Stimulated activated memory B cell treated with anti-CD40 and anti-IgM and Interleukin-4, amounts not matched to agents 10 μg/mL and 1 μg/mL and 100 μg/mL, for 72 hours (primary cell): ENCODE results near the gene ZDHHC5.
A peak's percentile ranks its signal among the peaks of the same experiment; 100 is the strongest.

Experiments used
- ATAC-seq: fragments of 150-1000 bp; cut with Tn5 transposase; 2 replicates; pipeline ENCODE4 v1.10.0; 2021
- H3K27ac Mint-ChIP-seq: one replicate; pipeline ENCODE4 v1.8.0; 2022; ENCODE audit warnings: mild to moderate bottlenecking, mixed read lengths
- H3K27me3 Mint-ChIP-seq: one replicate; pipeline ENCODE4 v1.8.0; 2022; ENCODE audit warnings: mixed read lengths
- H3K36me3 Mint-ChIP-seq: one replicate; pipeline ENCODE4 v1.8.0; 2022; ENCODE audit warnings: mixed read lengths
- H3K4me1 Mint-ChIP-seq: one replicate; pipeline ENCODE4 v1.8.0; 2022; ENCODE audit warnings: mixed read lengths
- H3K4me3 Mint-ChIP-seq: one replicate; pipeline ENCODE4 v1.8.0; 2022; ENCODE audit warnings: mild to moderate bottlenecking, moderate library complexity, mixed read lengths
- H3K9me3 Mint-ChIP-seq: one replicate; pipeline ENCODE4 v1.8.0; 2022; ENCODE audit warnings: mixed read lengths

ZDHHC5 gene

GRCh38 chr11:57638811-57639320, 29.0 kb upstream of the ZDHHC5 start:
- H3K36me3 Mint-ChIP-seq = no peaks in the 10 kb centered on the region
- peak; percentile 28 for ATAC-seq
- no peaks in the 10 kb centered on the region for H3K9me3 Mint-ChIP-seq
- peaks cover 34% of the 10 kb centered on the region for H3K4me1 Mint-ChIP-seq
- peak overlapping the region; percentile 73 for H3K27ac Mint-ChIP-seq
- H3K4me3 Mint-ChIP-seq = peak overlapping the region; percentile 88
- H3K27me3 Mint-ChIP-seq = peaks cover 65% of the 10 kb centered on the region

GRCh38 chr11:57639321-57640067, 28.4 kb upstream of the ZDHHC5 start:
- Mint-ChIP-seq H3K27me3 (peaks cover 63% of the 10 kb centered on the region), H3K9me3 (no peaks in the 10 kb centered on the region), H3K36me3 (no peaks in the 10 kb centered on the region), H3K4me3 (peak overlapping the region; percentile 88), H3K4me1 (peaks cover 34% of the 10 kb centered on the region), H3K27ac (peak overlapping the region; percentile 73)
- ATAC-seq = no peak

- H3K4me1 Mint-ChIP-seq = peaks cover 34% of the 10 kb centered on the region
- no peaks in the 10 kb centered on the region for H3K36me3 Mint-ChIP-seq
- peaks cover 63% of the 10 kb centered on the region for H3K27me3 Mint-ChIP-seq
- no peak for ATAC-seq
- no peak overlapping the region for H3K27ac Mint-ChIP-seq
- H3K4me3 Mint-ChIP-seq = no peak overlapping the region
- H3K9me3 Mint-ChIP-seq = no peaks in the 10 kb centered on the region
Measured at GRCh38 chr11:57640068-57640800, 27.7 kb upstream of the ZDHHC5 start.

GRCh38 chr11:57641011-57641807, 26.7 kb upstream of the ZDHHC5 start:
- no peak overlapping the region for H3K4me3 Mint-ChIP-seq
- peaks cover 42% of the 10 kb centered on the region for H3K4me1 Mint-ChIP-seq
- H3K9me3 Mint-ChIP-seq = no peaks in the 10 kb centered on the region
- H3K27ac Mint-ChIP-seq = no peak overlapping the region
- ATAC-seq = no peak
- no peaks in the 10 kb centered on the region for H3K36me3 Mint-ChIP-seq
- H3K27me3 Mint-ChIP-seq = peaks cover 72% of the 10 kb centered on the region

- Mint-ChIP-seq H3K9me3 (no peaks in the 10 kb centered on the region), H3K4me1 (peaks cover 51% of the 10 kb centered on the region), H3K27ac (no peak overlapping the region), H3K27me3 (peaks cover 72% of the 10 kb centered on the region), H3K4me3 (no peak overlapping the region), H3K36me3 (no peaks in the 10 kb centered on the region)
- ATAC-seq = no peak
Measured at GRCh38 chr11:57643802-57644201, 24.1 kb upstream of the ZDHHC5 start.

- no peaks in the 10 kb centered on the region for H3K36me3 Mint-ChIP-seq
- no peak overlapping the region for H3K27ac Mint-ChIP-seq
- H3K27me3 Mint-ChIP-seq = peaks cover 72% of the 10 kb centered on the region
- peaks cover 56% of the 10 kb centered on the region for H3K4me1 Mint-ChIP-seq
- no peak overlapping the region for H3K4me3 Mint-ChIP-seq
- no peaks in the 10 kb centered on the region for H3K9me3 Mint-ChIP-seq
- ATAC-seq = peak; percentile 79
Measured at GRCh38 chr11:57644748-57645688, 22.9 kb upstream of the ZDHHC5 start.

- Mint-ChIP-seq H3K9me3 (no peaks in the 10 kb centered on the region), H3K36me3 (no peaks in the 10 kb centered on the region), H3K27me3 (peaks cover 79% of the 10 kb centered on the region), H3K27ac (peak overlapping the region; percentile 57), H3K4me1 (peaks cover 57% of the 10 kb centered on the region), H3K4me3 (no peak overlapping the region)
- peak; percentile 31 for ATAC-seq
Measured at GRCh38 chr11:57645689-57646085, 22.2 kb upstream of the ZDHHC5 start.

GRCh38 chr11:57646194-57646798, 21.6 kb upstream of the ZDHHC5 start:
- no peaks in the 10 kb centered on the region for H3K9me3 Mint-ChIP-seq
- ATAC-seq = peak; percentile 61

GRCh38 chr11:57646799-57647303, 21.1 kb upstream of the ZDHHC5 start:
- peak overlapping the region; percentile 57 for H3K27ac Mint-ChIP-seq
- ATAC-seq = no peak

More at GRCh38 chr11:57646194-57646798, 21.6 kb upstream of the ZDHHC5 start:
- Mint-ChIP-seq H3K4me3 (peak overlapping the region; percentile 33), H3K4me1 (peaks cover 51% of the 10 kb centered on the region), H3K27ac (peak overlapping the region; percentile 57), H3K27me3 (peaks cover 85% of the 10 kb centered on the region), H3K36me3 (no peaks in the 10 kb centered on the region)

GRCh38 chr11:57647372-57647771, 20.5 kb upstream of the ZDHHC5 start:
- Mint-ChIP-seq H3K9me3 (no peaks in the 10 kb centered on the region), H3K36me3 (no peaks in the 10 kb centered on the region), H3K27ac (peak overlapping the region; percentile 57), H3K4me1 (peaks cover 50% of the 10 kb centered on the region), H3K4me3 (peak overlapping the region; percentile 44), H3K27me3 (peaks cover 86% of the 10 kb centered on the region)
- ATAC-seq = no peak

More at GRCh38 chr11:57646799-57647303, 21.1 kb upstream of the ZDHHC5 start:
- no peaks in the 10 kb centered on the region for H3K36me3 Mint-ChIP-seq
- H3K4me1 Mint-ChIP-seq = peaks cover 50% of the 10 kb centered on the region
- H3K27me3 Mint-ChIP-seq = peaks cover 86% of the 10 kb centered on the region
- no peaks in the 10 kb centered on the region for H3K9me3 Mint-ChIP-seq
- peak overlapping the region; percentile 44 for H3K4me3 Mint-ChIP-seq

GRCh38 chr11:57647960-57648800, 19.7 kb upstream of the ZDHHC5 start:
- Mint-ChIP-seq H3K27ac (peak overlapping the region; percentile 57), H3K36me3 (no peaks in the 10 kb centered on the region), H3K4me1 (peaks cover 55% of the 10 kb centered on the region), H3K27me3 (peaks cover 80% of the 10 kb centered on the region), H3K4me3 (peak overlapping the region; percentile 72), H3K9me3 (no peaks in the 10 kb centered on the region)
- ATAC-seq = no peak

GRCh38 chr11:57648801-57649735, 18.8 kb upstream of the ZDHHC5 start:
- Mint-ChIP-seq H3K27me3 (peaks cover 71% of the 10 kb centered on the region), H3K4me3 (peak overlapping the region; percentile 72), H3K36me3 (no peaks in the 10 kb centered on the region), H3K27ac (no peak overlapping the region), H3K4me1 (peaks cover 57% of the 10 kb centered on the region), H3K9me3 (no peaks in the 10 kb centered on the region)
- ATAC-seq = no peak
